ENCODE measurements around the gene TBC1D4. TPM values are rescaled to one million over a fixed set of nuclear protein-coding genes. Genes with fewer than 3 reads are reported as not detected.
A peak's percentile ranks its signal among the peaks of the same experiment; 100 is the strongest.

Gene TBC1D4
- total RNA-seq, 1 donor from 2014 or later, result 47.1 TPM

DNA sequence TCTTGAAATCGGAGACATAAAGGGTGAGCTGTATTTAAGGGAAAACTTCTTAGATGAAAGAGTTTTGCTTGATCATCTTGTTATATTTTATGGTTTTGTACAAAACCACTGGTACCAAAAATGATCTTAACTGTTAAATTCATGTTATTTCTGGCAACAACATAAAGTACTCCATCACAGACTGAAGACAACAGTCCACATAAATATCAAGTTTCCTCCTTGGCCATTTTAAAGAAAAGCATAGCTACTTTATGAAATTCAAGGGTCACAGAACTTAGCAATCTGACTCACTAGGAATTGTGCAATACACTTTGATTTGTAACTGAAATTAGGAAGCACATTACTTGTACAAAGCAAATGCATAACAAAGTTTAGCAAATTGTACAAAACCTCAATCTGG lies 66.3 kb downstream of the TBC1D4 start:
- no peak for TF ChIP-seq CTCF (conservative IDR thresholded peaks at IDR 0.05)
- H3K4me1 Mint-ChIP-seq (ENCODE audit: unreplicated experiment), result peaks cover 33% of the 10 kb centered on the region
- H3K27ac Mint-ChIP-seq, result peak overlapping the region; percentile 36
- H3K27me3 Mint-ChIP-seq, result no peaks in the 10 kb centered on the region
- DNase-seq (ENCODE audit: extremely low spot score, unreplicated experiment), result no peak
- H3K36me3 Mint-ChIP-seq, result peaks cover 7% of the 10 kb centered on the region
- H3K9me3 Mint-ChIP-seq, result peaks cover 4% of the 10 kb centered on the region
- H3K4me3 Mint-ChIP-seq, result no peak overlapping the region

- no peak overlapping the region for H3K4me3 Mint-ChIP-seq
- H3K36me3 Mint-ChIP-seq, result peaks cover 10% of the 10 kb centered on the region
- H3K27me3 Mint-ChIP-seq, result no peaks in the 10 kb centered on the region
- H3K27ac Mint-ChIP-seq, result peak overlapping the region; percentile 36
- peaks cover 33% of the 10 kb centered on the region for H3K4me1 Mint-ChIP-seq (ENCODE audit: unreplicated experiment)
- H3K9me3 Mint-ChIP-seq, result peaks cover 4% of the 10 kb centered on the region
- no peak for DNase-seq (ENCODE audit: extremely low spot score, unreplicated experiment)
- no peak for TF ChIP-seq CTCF (conservative IDR thresholded peaks at IDR 0.05)
Measured at GRCh38 chr13:75415171-75415570, 66.8 kb downstream of the TBC1D4 start.

GRCh38 chr13:75414036-75414827 lies 67.7 kb downstream of the TBC1D4 start:
- H3K36me3 Mint-ChIP-seq, result peaks cover 13% of the 10 kb centered on the region
- no peak for TF ChIP-seq CTCF (conservative IDR thresholded peaks at IDR 0.05)
- H3K4me1 Mint-ChIP-seq (ENCODE audit: unreplicated experiment), result peaks cover 32% of the 10 kb centered on the region
- no peak overlapping the region for H3K4me3 Mint-ChIP-seq
- no peaks in the 10 kb centered on the region for H3K27me3 Mint-ChIP-seq
- no peak for DNase-seq (ENCODE audit: extremely low spot score, unreplicated experiment)
- peak overlapping the region; percentile 2 for H3K27ac Mint-ChIP-seq
- peaks cover 4% of the 10 kb centered on the region for H3K9me3 Mint-ChIP-seq

GRCh38 chr13:75411924-75412537 lies 69.9 kb downstream of the TBC1D4 start:
- Mint-ChIP-seq H3K9me3 (peaks cover 11% of the 10 kb centered on the region), H3K4me3 (no peak overlapping the region), H3K27ac (no peak overlapping the region), H3K27me3 (no peaks in the 10 kb centered on the region), H3K4me1 (ENCODE audit: unreplicated experiment) (peaks cover 27% of the 10 kb centered on the region), H3K36me3 (peaks cover 13% of the 10 kb centered on the region)
- no peak for TF ChIP-seq CTCF (conservative IDR thresholded peaks at IDR 0.05)
- DNase-seq (ENCODE audit: extremely low spot score, unreplicated experiment), result no peak

DNA sequence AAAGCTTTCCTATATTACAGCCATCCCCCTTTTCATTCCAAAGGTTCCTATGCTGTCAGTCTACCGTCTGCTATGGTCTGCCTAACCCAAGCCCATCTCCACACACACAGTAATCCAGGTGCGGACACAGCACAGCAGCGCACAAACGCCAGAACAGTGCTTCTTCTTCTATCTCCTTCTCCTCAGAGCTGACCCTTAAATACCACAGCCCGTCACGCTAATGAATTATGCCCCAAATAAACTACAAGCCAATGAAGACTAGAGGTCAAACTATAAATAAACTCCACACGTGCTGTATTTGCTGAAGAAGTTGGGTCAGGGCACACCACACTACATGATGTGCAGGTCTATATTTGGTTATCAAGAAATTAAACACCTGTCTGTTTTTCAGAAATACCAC lies 71.8 kb downstream of the TBC1D4 start:
- H3K4me1 Mint-ChIP-seq (ENCODE audit: unreplicated experiment), result peaks cover 22% of the 10 kb centered on the region
- no peak for DNase-seq (ENCODE audit: extremely low spot score, unreplicated experiment)
- peaks cover 13% of the 10 kb centered on the region for H3K9me3 Mint-ChIP-seq
- H3K36me3 Mint-ChIP-seq, result peaks cover 13% of the 10 kb centered on the region
- TF ChIP-seq CTCF (conservative IDR thresholded peaks at IDR 0.05), result no peak
- no peaks in the 10 kb centered on the region for H3K27me3 Mint-ChIP-seq
- H3K4me3 Mint-ChIP-seq, result no peak overlapping the region
- H3K27ac Mint-ChIP-seq, result no peak overlapping the region

Data from type B pancreatic cell (in vitro differentiated cells).